IMR-90 (cell line): Measurements from ENCODE around the gene LDAH. TPM values are rescaled to one million over a fixed set of nuclear protein-coding genes. Genes with fewer than 3 reads are reported as not detected.

Experiments used
- ATAC-seq: fragments of 200-7000 bp; cut with Tn5 transposase; 2 replicates; pipeline ENCODE4 v1.9.1; 2020; ENCODE audit warnings: low read depth, mild to moderate bottlenecking, moderate library complexity
- BruUV-seq: library from RNA; stranded (reverse); fragments of 400-500 nt; replicated peaks from 2 replicates; lab custom pipeline; 2021; lab: Mats Ljungman, UMichigan
- CTCF ChIA-PET: fragments of 300-600 bp; formaldehyde crosslinking; extraction: SDS; loops from one replicate; lab custom pipeline; 2021; ENCODE audit warnings: antibody characterized with exemption; lab: Yijun Ruan, JAX
- POLR2A ChIA-PET: fragments of 300-600 bp; sonication (Branson Sonifier 250); formaldehyde crosslinking; loops from one replicate; lab custom pipeline; 2022; ENCODE audit warnings: antibody characterized with exemption; ENCODE audit not compliant: unreplicated experiment; lab: Charles Lee
- DNase-seq: peaks from one replicate; pipeline ENCODE4 v3.0.0; 2013
- H2AFZ ChIP-seq: replicated peaks from 2 replicates; pipeline ENCODE3; 2013; ENCODE audit warnings: low read length, mild to moderate bottlenecking; ENCODE audit not compliant: poor library complexity
- H2AK5ac ChIP-seq: 2 replicates; pipeline ENCODE4 v1.6.1; 2013; ENCODE audit warnings: low read depth, low read length, inconsistent platforms
- H2AK9ac ChIP-seq: replicated peaks from 2 replicates; pipeline ENCODE3; 2013; ENCODE audit warnings: mild to moderate bottlenecking, low read depth, low read length, moderate library complexity; ENCODE audit not compliant: poor library complexity
- H2BK120ac ChIP-seq: 2 replicates; pipeline ENCODE4 v1.6.1; 2013; ENCODE audit warnings: low read depth, low read length, inconsistent platforms
- H2BK15ac ChIP-seq: 3 replicates; pipeline ENCODE4 v1.6.1; 2013; ENCODE audit warnings: low read depth, low read length, inconsistent platforms
- H2BK20ac ChIP-seq: 2 replicates; pipeline ENCODE4 v1.6.1; 2013; ENCODE audit warnings: low read depth, mild to moderate bottlenecking, inconsistent platforms, low read length, moderate library complexity
- H2BK5ac ChIP-seq: 2 replicates; pipeline ENCODE4 v1.6.1; 2013; ENCODE audit warnings: mild to moderate bottlenecking, low read depth, low read length, inconsistent platforms; ENCODE audit not compliant: poor library complexity, severe bottlenecking
- H3K14ac ChIP-seq: replicated peaks from 2 replicates; pipeline ENCODE4 v1.6.1; 2013; ENCODE audit warnings: low read depth, low read length, inconsistent platforms
- H3K18ac ChIP-seq: 2 replicates; pipeline ENCODE4 v1.6.1; 2013; ENCODE audit warnings: low read depth, low read length, control low read depth
- H3K23ac ChIP-seq: 2 replicates; pipeline ENCODE4 v1.6.1; 2013; ENCODE audit warnings: low read depth, low read length, inconsistent platforms
- H3K27ac ChIP-seq: 2 replicates; pipeline ENCODE4 v1.5.1; 2013; ENCODE audit warnings: mild to moderate bottlenecking, control low read depth, low read length; ENCODE audit not compliant: insufficient read depth
- H3K27me3 ChIP-seq: 2 replicates; pipeline ENCODE4 v1.6.1; 2013; ENCODE audit warnings: low read length; ENCODE audit not compliant: control insufficient read depth, insufficient read depth
- H3K36me3 ChIP-seq: 2 replicates; pipeline ENCODE4 v1.6.1; 2013; ENCODE audit warnings: low read length, mixed read lengths; ENCODE audit not compliant: control insufficient read depth, insufficient read depth
- H3K4ac ChIP-seq: 2 replicates; pipeline ENCODE4 v1.6.1; 2013; ENCODE audit warnings: low read depth, low read length, inconsistent platforms
- H3K4me1 ChIP-seq: 2 replicates; pipeline ENCODE4 v1.6.1; 2013; ENCODE audit warnings: low read length, mixed read lengths; ENCODE audit not compliant: control insufficient read depth, insufficient read depth
- H3K4me2 ChIP-seq: 2 replicates; pipeline ENCODE4 v1.6.1; 2013; ENCODE audit warnings: low read depth, mild to moderate bottlenecking, control low read depth, low read length, moderate library complexity
- H3K4me3 ChIP-seq: 2 replicates; pipeline ENCODE4 v1.5.1; 2013; ENCODE audit warnings: low read depth, mild to moderate bottlenecking, control low read depth, low read length, moderate library complexity; ENCODE audit not compliant: insufficient read depth
- H3K56ac ChIP-seq: 2 replicates; pipeline ENCODE4 v1.6.1; 2013; ENCODE audit warnings: low read length, inconsistent platforms; ENCODE audit not compliant: insufficient read depth; ENCODE audit errors: extremely low read depth
- H3K79me1 ChIP-seq, 2 experiments: 2 replicates each; pipeline ENCODE4 v1.6.1; 2013; ENCODE audit warnings: low read length in 2 of 2, inconsistent platforms in 1 of 2, low read depth in 1 of 2
- H3K9ac ChIP-seq: 2 replicates; pipeline ENCODE4 v1.6.1; 2013; ENCODE audit warnings: low read depth, low read length, control low read depth
- H3K9me1 ChIP-seq: 2 replicates; pipeline ENCODE4 v1.6.1; 2013; ENCODE audit warnings: low read length, inconsistent platforms; ENCODE audit not compliant: insufficient read depth
- H3K9me3 ChIP-seq: 2 replicates; pipeline ENCODE4 v1.6.1; 2013; ENCODE audit warnings: low read length; ENCODE audit not compliant: control insufficient read depth, insufficient read depth
- H4K20me1 ChIP-seq: 2 replicates; pipeline ENCODE4 v1.6.1; 2013; ENCODE audit warnings: low read length, inconsistent platforms; ENCODE audit not compliant: insufficient read depth
- H4K5ac ChIP-seq: 2 replicates; pipeline ENCODE4 v1.6.1; 2013; ENCODE audit warnings: mild to moderate bottlenecking, low read depth, low read length, control low read depth
- H4K8ac ChIP-seq, 2 experiments: 2 replicates each; pipeline ENCODE4 v1.6.1; 2013; ENCODE audit warnings: low read depth in 2 of 2, low read length in 2 of 2, control low read depth in 1 of 2, inconsistent platforms in 1 of 2
- H4K91ac ChIP-seq: 2 replicates; pipeline ENCODE4 v1.6.1; 2013; ENCODE audit warnings: low read depth, low read length, inconsistent platforms; ENCODE audit not compliant: insufficient read depth
- BHLHE40 ChIP-seq: fragments of 150-350 bp; IDR thresholded peaks from 2 replicates; pipeline ENCODE4 v1.6.1; 2016; ENCODE audit warnings: mild to moderate bottlenecking, low read depth, low read length
- CEBPB ChIP-seq: IDR thresholded peaks from 2 replicates; pipeline ENCODE4 v1.6.1; 2012; ENCODE audit warnings: low read depth, low read length, improper control_type of control experiment
- CHD1 ChIP-seq: IDR thresholded peaks from 2 replicates; pipeline ENCODE4 v1.6.1; 2012; ENCODE audit warnings: low read depth, low read length, improper control_type of control experiment
- CTCF ChIP-seq: conservative IDR thresholded peaks from 2 replicates; pipeline ENCODE4 v1.5.1; 2012; ENCODE audit warnings: mild to moderate bottlenecking, low read depth, low read length, improper control_type of control experiment
- FOS ChIP-seq: fragments of 150-350 bp; IDR thresholded peaks from 2 replicates; pipeline ENCODE4 v1.6.1; 2016; ENCODE audit warnings: low read depth, low read length
- MAFK ChIP-seq: IDR thresholded peaks from 2 replicates; pipeline ENCODE4 v1.6.1; 2012; ENCODE audit warnings: low read depth, low read length, improper control_type of control experiment
- MXI1 ChIP-seq: IDR thresholded peaks from 2 replicates; pipeline ENCODE4 v1.6.1; 2012; ENCODE audit warnings: low read depth, mild to moderate bottlenecking, low read length, moderate library complexity, borderline replicate concordance
- NFE2L2 ChIP-seq: fragments of 150-350 bp; IDR thresholded peaks from 2 replicates; pipeline ENCODE4 v1.6.1; 2016; ENCODE audit warnings: low read depth, mild to moderate bottlenecking, low read length
- POLR2A ChIP-seq: IDR thresholded peaks from 2 replicates; pipeline ENCODE4 v1.6.1; 2012; ENCODE audit warnings: mild to moderate bottlenecking, low read depth, low read length
- RFX5 ChIP-seq: IDR thresholded peaks from 2 replicates; pipeline ENCODE4 v1.8.0; 2012; ENCODE audit warnings: low read depth, mild to moderate bottlenecking, low read length, moderate library complexity
- USF2 ChIP-seq: fragments of 150-350 bp; IDR thresholded peaks from 2 replicates; pipeline ENCODE4 v1.6.1; 2017; ENCODE audit warnings: mild to moderate bottlenecking, antibody characterized with exemption, low read length, low read depth
- WGBS, 2 experiments: methylation state at CpG; one replicate each; pipeline versions ENCODE4 v1.1.5 to v1.1.7; 2013; ENCODE audit warnings: missing lambda C conversion rate in 2 of 2; ENCODE audit not compliant: insufficient read length in 1 of 2; ENCODE audit errors: extremely low coverage in 2 of 2; 5-methylcytosine and 5-hydroxymethylcytosine counted together
- dilution Hi-C: fragments of 300-500 bp; cut with HindIII; formaldehyde crosslinking; loops from one replicate; pipeline ENCODE4 v1.14.3; 2018; ENCODE audit warnings: low sequenced_read_pairs; ENCODE audit not compliant: unreplicated experiment
- in situ Hi-C: fragments of 300-500 bp; cut with MboI; formaldehyde crosslinking; loops from 3 replicates; pipeline ENCODE4 v1.14.3; 2019; ENCODE audit warnings: low sequenced_read_pairs, inconsistent platforms, mixed read lengths
- intact Hi-C: fragments of 100-400 bp; cut with micrococcal nuclease; formaldehyde crosslinking; loops from 2 replicates; pipeline ENCODE4 v1.10.0; 2022
- polyA plus RNA-seq, 3 experiments: library from polyadenylated mRNA; depleted of rRNA; stranded (reverse); fragments of >200 nt; gene quantifications; 2 replicates each; pipeline ENCODE4 v1.2.3, GENCODE V29; 2012; ENCODE audit warnings: low replicate concordance in 1 of 3
- total RNA-seq: library from RNA; depleted of rRNA; stranded (reverse); fragments of >200 nt; gene quantifications from 2 replicates; pipeline ENCODE4 v1.2.3, GENCODE V29; 2012

LDAH gene
- total and polyA plus RNA-seq, 2 of the 4 experiments (the other 2 are of a cell fraction): 12.1 to 31.7 TPM

GRCh38 chr2:20717641-20718040, 105.3 kb downstream of the LDAH start:
- Histone ChIP-seq H2AFZ (no peak overlapping the region), H3K79me1 (no peaks in the 10 kb centered on the region), H3K56ac (no peak overlapping the region), H3K4me1 (no peaks in the 10 kb centered on the region), H3K18ac (no peak overlapping the region), H3K9ac (no peak overlapping the region), H4K5ac (no peak overlapping the region), H4K8ac (no peak overlapping the region), H2BK120ac (no peak overlapping the region), H2BK15ac (no peak overlapping the region), H3K9me3 (peaks cover 2% of the 10 kb centered on the region), H3K14ac (no peak overlapping the region), H3K4me2 (no peak overlapping the region), H4K91ac (no peak overlapping the region), H3K4me3 (no peak overlapping the region), H2AK9ac (no peak overlapping the region), H3K4ac (no peak overlapping the region), H4K20me1 (no peaks in the 10 kb centered on the region), H2BK5ac (no peak overlapping the region), H3K27me3 (no peaks in the 10 kb centered on the region), H3K27ac (no peak overlapping the region), H3K36me3 (0 out of 2 replicates have a peak, but pooled peaks cover 1% of the 10 kb centered on the region), H3K9me1 (no peaks in the 10 kb centered on the region), H2AK5ac (no peak overlapping the region), H3K23ac (no peak overlapping the region), H2BK20ac (no peak overlapping the region)
- dilution Hi-C loops (no loop called here), in situ Hi-C loops (no loop called here), intact Hi-C loops (no loop called here)
- DNase-seq (no peak), ATAC-seq (no peak)
- no TSS peak for BruUV-seq
- CTCF ChIA-PET: no interaction called here
- TF ChIP-seq NFE2L2 (no peak), BHLHE40 (no peak), POLR2A (no peak), FOS (no peak), CTCF (no peak), USF2 (no peak), MAFK (no peak), RFX5 (no peak), CHD1 (no peak), MXI1 (no peak), CEBPB (no peak)
- POLR2A ChIA-PET: no interaction called here
- WGBS, 2 experiments: no CpG with 5 or more reads among the region's 1 CpG
